ENCODE measurements around the gene COLGALT1. TPM values are rescaled to one million over a fixed set of nuclear protein-coding genes. Genes with fewer than 3 reads are reported as not detected.

The COLGALT1 gene
- total and polyA plus RNA-seq, 2 of the 8 experiments (the other 6 are each of a cell fraction or from before 2014, with no cell fraction given): 44.7 to 58.1 TPM

- no peak overlapping the region for H4K5ac ChIP-seq (ENCODE audit: insufficient read length, low read depth, low read length)
- ChIA-PET CTCF (ENCODE audit: partially characterized antibody) (interaction anchor here (0.9 to 1.4 kb wide), 4 partner anchors 12 to 165 kb away, joined by 3 to 6 read pairs (median 3); no protein-coding TSS in a partner anchor), POLR2A (ENCODE audit: partially characterized antibody) (interaction anchor here (0.6 kb wide), 1 partner anchor 558 kb away, joined by 4 read pairs; no protein-coding TSS in a partner anchor)
- no peaks in the 10 kb centered on the region for H3K9me3 ChIP-seq (ENCODE audit: insufficient read depth in 2 of 2, low read depth in 1 of 2, low read length in 1 of 2)
- no peak overlapping the region for H2BK12ac ChIP-seq (ENCODE audit: low read depth, low read length)
- H3K14ac ChIP-seq (ENCODE audit: insufficient read length): no peak overlapping the region
- no peaks in the 10 kb centered on the region for H3K79me1 ChIP-seq (ENCODE audit: low read depth, low read length)
- no peak overlapping the region for H4K91ac ChIP-seq (replicated peaks; ENCODE audit: insufficient read length, low read length)
- no peak overlapping the region for H3K27ac ChIP-seq (ENCODE audit: low read depth, low read length)
- no peak overlapping the region for H2BK15ac ChIP-seq (ENCODE audit: low read length)
- no peak overlapping the region for H3K4me2 ChIP-seq (ENCODE audit: insufficient read depth in 1 of 2, low read depth in 2 of 2, low read length in 2 of 2)
- no peak overlapping the region for H2AFZ ChIP-seq (ENCODE audit: low read length)
- H2BK120ac ChIP-seq (replicated peaks; ENCODE audit: low read depth, low read length): no peak overlapping the region
- H2BK20ac ChIP-seq (ENCODE audit: low read length): no peak overlapping the region
- peak overlapping the region; percentile 87; the same call in 1 of the 2 replicates for H4K8ac ChIP-seq (ENCODE audit: extremely low read depth, insufficient read depth, low read length)
- no peaks in the 10 kb centered on the region for H3K79me2 ChIP-seq (ENCODE audit: control insufficient read depth in 1 of 2, insufficient read depth in 2 of 2, low read length in 2 of 2)
- H3K4ac ChIP-seq (replicated peaks; ENCODE audit: insufficient read length, low read depth, low read length): no peak overlapping the region
- H2AK5ac ChIP-seq (ENCODE audit: low read depth, low read length): no peak overlapping the region
- no peak overlapping the region for H3K18ac ChIP-seq (ENCODE audit: extremely low read depth, low read length)
- H3K23me2 ChIP-seq (ENCODE audit: low read depth, low read length): peaks cover 3% of the 10 kb centered on the region; the same call in 1 of the 2 replicates
- FAIRE-seq (peak; percentile 32), DNase-seq (ENCODE audit: low read depth in 1 of 2, low spot score in 2 of 2) (no peak)
- no peak overlapping the region for H3K56ac ChIP-seq (replicated peaks; ENCODE audit: insufficient read length, low read depth, low read length)
- H4K20me1 ChIP-seq (replicated peaks in 1 of 2; ENCODE audit: control insufficient read depth in 1 of 2, insufficient read depth in 2 of 2, low read length in 2 of 2): peaks cover 0 to 4% of the 10 kb centered on the region in 2 experiments
- H3K4me1 ChIP-seq (replicated peaks in 1 of 4; ENCODE audit: control insufficient read depth in 3 of 4, insufficient read depth in 4 of 4, low read length in 3 of 4): peaks cover 0 to 5% (median 2%) of the 10 kb centered on the region in 4 experiments; a peak in 4 of 7 replicates
- 89% methylated on average over 7 of the region's 7 CpGs; no CpG with 5 or more reads in 1 of the 2 experiments for WGBS, 2 experiments (ENCODE audit: extremely low coverage in 1 of 2, insufficient coverage in 1 of 2, insufficient read length in 1 of 2, insufficient replicate concordance in 2 of 2, low coverage in 1 of 2, low lambda C conversion rate in 2 of 2, missing lambda C conversion rate in 1 of 2)
- no peak overlapping the region for H3K4me3 ChIP-seq (ENCODE audit: extremely low read depth in 1 of 4, insufficient read depth in 2 of 4, low read depth in 3 of 4, low read length in 4 of 4)
- no peak overlapping the region for H3K23ac ChIP-seq (ENCODE audit: insufficient read length)
- H3K9ac ChIP-seq (replicated peaks in 1 of 4; ENCODE audit: extremely low read depth in 1 of 4, low read depth in 3 of 4, low read length in 3 of 4): no peak overlapping the region
- no peaks in the 10 kb centered on the region for H3K36me3 ChIP-seq (ENCODE audit: control insufficient read depth in 2 of 4, insufficient read depth in 4 of 4, low read length in 3 of 4)
- TF ChIP-seq CEBPB (IDR thresholded peaks at IDR 0.05; ENCODE audit: low read depth, low read length): no peak
- TF ChIP-seq SIX5 (IDR thresholded peaks at IDR 0.05; ENCODE audit: low read depth, low read length): peak; percentile 70
- TF ChIP-seq USF2 (IDR thresholded peaks at IDR 0.05; ENCODE audit: low read length): peak; percentile 89
- TF ChIP-seq RBBP5 (IDR thresholded peaks at IDR 0.05; ENCODE audit: borderline replicate concordance, low read depth, low read length): no peak
- no peak for TF ChIP-seq EZH2 (IDR thresholded peaks at IDR 0.05; ENCODE audit: low read depth, low read length, severe bottlenecking)
- TF ChIP-seq RAD21 (IDR thresholded peaks at IDR 0.05 in 1 of 2, conservative IDR thresholded peaks at IDR 0.05 in 1 of 2; ENCODE audit: low read depth in 2 of 2, low read length in 2 of 2): no peak
- TF ChIP-seq PHF8 (conservative IDR thresholded peaks at IDR 0.05; ENCODE audit: low read depth, low read length): no peak
- peak; percentile 81 for TF ChIP-seq ATF3 (IDR thresholded peaks at IDR 0.05; ENCODE audit: insufficient read depth, low read depth, low read length)
- H3K27me3 ChIP-seq (replicated peaks in 1 of 4; ENCODE audit: control insufficient read depth in 3 of 4, extremely low read depth in 1 of 4, insufficient read depth in 3 of 4, low read length in 3 of 4): no peaks in the 10 kb centered on the region
- no peak overlapping the region for H2BK5ac ChIP-seq (ENCODE audit: low read depth, low read length)
Observed at GRCh38 chr19:17610384-17610783, 54.9 kb downstream of the COLGALT1 start.
